ENCODE measurements around the gene MAP3K20. TPM values are rescaled to one million over a fixed set of nuclear protein-coding genes. Genes with fewer than 3 reads are reported as not detected.

The MAP3K20 gene
- total and polyA plus RNA-seq, 2 of the 8 experiments (the other 6 are each of a cell fraction or from before 2014, with no cell fraction given), result 3.1 to 11.1 TPM

GRCh38 chr2:173198327-173198726 is 122.7 kb downstream of the MAP3K20 start:
- Histone ChIP-seq H3K79me2 (ENCODE audit: control insufficient read depth in 1 of 2, insufficient read depth in 2 of 2, low read length in 2 of 2) (no peaks in the 10 kb centered on the region), H3K79me1 (ENCODE audit: low read depth, low read length) (no peaks in the 10 kb centered on the region), H3K9me3 (ENCODE audit: insufficient read depth in 2 of 2, low read depth in 1 of 2, low read length in 1 of 2) (no peaks in the 10 kb centered on the region), H4K5ac (ENCODE audit: insufficient read length, low read depth, low read length) (no peak overlapping the region), H4K8ac (ENCODE audit: extremely low read depth, insufficient read depth, low read length) (no peak overlapping the region), H2BK15ac (ENCODE audit: low read length) (no peak overlapping the region), H3K4me2 (ENCODE audit: insufficient read depth in 1 of 2, low read depth in 2 of 2, low read length in 2 of 2) (no peak overlapping the region), H3K4me3 (ENCODE audit: extremely low read depth in 1 of 4, insufficient read depth in 2 of 4, low read depth in 3 of 4, low read length in 4 of 4) (no peak overlapping the region), H3K56ac (replicated peaks; ENCODE audit: insufficient read length, low read depth, low read length) (no peak overlapping the region), H3K27ac (ENCODE audit: low read depth, low read length) (no peak overlapping the region), H2BK20ac (ENCODE audit: low read length) (peak overlapping the region; percentile 87; the same call in 1 of the 2 replicates), H3K36me3 (ENCODE audit: control insufficient read depth in 2 of 4, insufficient read depth in 4 of 4, low read length in 3 of 4) (no peaks in the 10 kb centered on the region), H3K14ac (ENCODE audit: insufficient read length) (no peak overlapping the region), H3K23me2 (ENCODE audit: low read depth, low read length) (no peaks in the 10 kb centered on the region), H3K18ac (ENCODE audit: extremely low read depth, low read length) (no peak overlapping the region), H2AFZ (ENCODE audit: low read length) (no peak overlapping the region), H4K20me1 (replicated peaks in 1 of 2; ENCODE audit: control insufficient read depth in 1 of 2, insufficient read depth in 2 of 2, low read length in 2 of 2) (no peaks in the 10 kb centered on the region), H2AK5ac (ENCODE audit: low read depth, low read length) (no peak overlapping the region), H4K91ac (replicated peaks; ENCODE audit: insufficient read length, low read length) (no peak overlapping the region), H3K4me1 (replicated peaks in 1 of 4; ENCODE audit: control insufficient read depth in 3 of 4, insufficient read depth in 4 of 4, low read length in 3 of 4) (peaks cover 4 to 12% (median 9%) of the 10 kb centered on the region in 4 experiments; a peak in 5 of 7 replicates), H3K4ac (replicated peaks; ENCODE audit: insufficient read length, low read depth, low read length) (no peak overlapping the region), H3K23ac (ENCODE audit: insufficient read length) (no peak overlapping the region), H3K27me3 (replicated peaks in 1 of 4; ENCODE audit: control insufficient read depth in 3 of 4, extremely low read depth in 1 of 4, insufficient read depth in 3 of 4, low read length in 3 of 4) (no peaks in the 10 kb centered on the region), H2BK5ac (ENCODE audit: low read depth, low read length) (no peak overlapping the region), H2BK12ac (ENCODE audit: low read depth, low read length) (no peak overlapping the region; the same call in 1 of the 2 replicates), H2BK120ac (replicated peaks; ENCODE audit: low read depth, low read length) (no peak overlapping the region), H3K9ac (replicated peaks in 1 of 4; ENCODE audit: extremely low read depth in 1 of 4, low read depth in 3 of 4, low read length in 3 of 4) (no peak overlapping the region)
- DNase-seq (ENCODE audit: low read depth in 1 of 2, low spot score in 2 of 2) (no peak), FAIRE-seq (no peak)
- CTCF ChIA-PET (ENCODE audit: partially characterized antibody), result interaction anchor here (0.7 to 6.3 kb wide), 14 partner anchors 12 to 1981 kb away, joined by 3 to 32 read pairs (median 4); no protein-coding TSS in a partner anchor
- WGBS, 2 experiments (ENCODE audit: extremely low coverage in 1 of 2, insufficient coverage in 1 of 2, insufficient read length in 1 of 2, insufficient replicate concordance in 2 of 2, low coverage in 1 of 2, low lambda C conversion rate in 2 of 2, missing lambda C conversion rate in 1 of 2), result 88% methylated on average over 7 of the region's 7 CpGs; no CpG with 5 or more reads in 1 of the 2 experiments
- POLR2A ChIA-PET (ENCODE audit: partially characterized antibody), result interaction anchor here (0.6 to 1.2 kb wide), 2 partner anchors 14 to 156 kb away, joined by 3 read pairs; no protein-coding TSS in a partner anchor
- TF ChIP-seq EZH2 (IDR thresholded peaks at IDR 0.05; ENCODE audit: low read depth, low read length, severe bottlenecking) (no peak), CBX8 (IDR thresholded peaks at IDR 0.05; ENCODE audit: borderline replicate concordance, low read depth, low read length) (no peak), RXRA (IDR thresholded peaks at IDR 0.05; ENCODE audit: insufficient read depth, low read depth, low read length) (no peak), FOSL1 (IDR thresholded peaks at IDR 0.05; ENCODE audit: insufficient read depth, low read depth, low read length) (no peak), SIX5 (IDR thresholded peaks at IDR 0.05; ENCODE audit: low read depth, low read length) (no peak), RAD21 (IDR thresholded peaks at IDR 0.05 in 1 of 2, conservative IDR thresholded peaks at IDR 0.05 in 1 of 2; ENCODE audit: low read depth in 2 of 2, low read length in 2 of 2) (peak; percentile 46 to 56), ASH2L (IDR thresholded peaks at IDR 0.05; ENCODE audit: low read length) (no peak), NANOG (IDR thresholded peaks at IDR 0.05; ENCODE audit: insufficient read depth, low read depth, low read length, poor library complexity, severe bottlenecking) (no peak), POLR2A (IDR thresholded peaks at IDR 0.05; ENCODE audit: control extremely low read depth in 1 of 2, low read depth in 2 of 2, low read length in 2 of 2) (no peak), SIRT6 (IDR thresholded peaks at IDR 0.05; ENCODE audit: low read length) (no peak), CBX5 (IDR thresholded peaks at IDR 0.05; ENCODE audit: low read depth, low read length) (no peak)
- TF ChIP-seq, protein P1, sequence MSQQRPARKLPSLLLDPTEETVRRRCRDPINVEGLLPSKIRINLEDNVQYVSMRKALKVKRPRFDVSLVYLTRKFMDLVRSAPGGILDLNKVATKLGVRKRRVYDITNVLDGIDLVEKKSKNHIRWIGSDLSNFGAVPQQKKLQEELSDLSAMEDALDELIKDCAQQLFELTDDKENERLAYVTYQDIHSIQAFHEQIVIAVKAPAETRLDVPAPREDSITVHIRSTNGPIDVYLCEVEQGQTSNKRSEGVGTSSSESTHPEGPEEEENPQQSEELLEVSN (IDR thresholded peaks at IDR 0.05), result no peak

Measured in H1 (cell line).